Smooth muscle cell (in vitro differentiated cells): ENCODE data around the gene FBP2. TPM values are rescaled to one million over a fixed set of nuclear protein-coding genes. Genes with fewer than 3 reads are reported as not detected.

Experiments used
- DNase-seq: peaks from one replicate; lab custom pipeline; 2025; ENCODE audit not compliant: unreplicated experiment; lab: John Stamatoyannopoulos, UW
- H2AFZ ChIP-seq: fragments of 200-600 bp; sonication (generic); 2 replicates; pipeline ENCODE4 v1.6.0; 2016; ENCODE audit warnings: antibody characterized with exemption, low read depth, mild to moderate bottlenecking
- H3F3A ChIP-seq: fragments of 200-600 bp; sonication (generic); 2 replicates; pipeline ENCODE4 v1.6.0; 2017; ENCODE audit warnings: antibody characterized with exemption, low read depth
- H3K27ac ChIP-seq: fragments of 200-600 bp; sonication (generic); 2 replicates; pipeline ENCODE4 v1.5.1; 2016; ENCODE audit warnings: low read depth, mild to moderate bottlenecking
- H3K27me3 ChIP-seq: fragments of 200-600 bp; sonication (generic); 2 replicates; pipeline ENCODE4 v1.6.1; 2016; ENCODE audit warnings: low read depth, mild to moderate bottlenecking
- H3K36me3 ChIP-seq: fragments of 200-600 bp; sonication (generic); 2 replicates; pipeline ENCODE4 v1.5.1; 2016; ENCODE audit warnings: low read depth
- H3K4me1 ChIP-seq: fragments of 200-600 bp; sonication (generic); 2 replicates; pipeline ENCODE4 v1.5.1; 2016; ENCODE audit warnings: low read depth
- H3K4me2 ChIP-seq: fragments of 200-600 bp; sonication (generic); 2 replicates; pipeline ENCODE4 v1.6.0; 2016; ENCODE audit warnings: mild to moderate bottlenecking
- H3K4me3 ChIP-seq: fragments of 200-600 bp; sonication (generic); 2 replicates; pipeline ENCODE4 v1.5.1; 2016; ENCODE audit warnings: mild to moderate bottlenecking
- H3K79me2 ChIP-seq: fragments of 200-600 bp; sonication (generic); 2 replicates; pipeline ENCODE4 v1.6.0; 2016; ENCODE audit warnings: low read depth, mild to moderate bottlenecking
- H3K9ac ChIP-seq: fragments of 200-600 bp; sonication (generic); 2 replicates; pipeline ENCODE4 v1.6.0; 2016; ENCODE audit warnings: low read depth
- H3K9me3 ChIP-seq: fragments of 200-600 bp; sonication (generic); replicated peaks from 2 replicates; pipeline ENCODE4 v1.5.1; 2016; ENCODE audit warnings: low read depth
- H4K20me1 ChIP-seq: fragments of 200-600 bp; sonication (generic); 2 replicates; pipeline ENCODE4 v1.6.0; 2016; ENCODE audit warnings: low read depth
- WGBS: methylation state at CpG from one replicate; pipeline ENCODE4 v1.1.7; 2016; ENCODE audit warnings: low lambda C conversion rate; 5-methylcytosine and 5-hydroxymethylcytosine counted together
- polyA plus RNA-seq: library from polyadenylated mRNA; unstranded; fragments of >200 nt; fragmentation: Nextera tagmentation; extraction: Ambion mirVana; gene quantifications from 2 replicates; pipeline ENCODE4 v1.2.1, GENCODE V29; 2016
- total RNA-seq: library from RNA; depleted of rRNA; stranded (reverse); fragments of >200 nt; gene quantifications from 2 replicates; pipeline ENCODE4 v1.2.3, GENCODE V29; 2014
- TF ChIP-seq, protein P1 (sequence below): fragments of 200-600 bp; sonication (generic); IDR thresholded peaks from 2 replicates; pipeline ENCODE4 v1.5.1; 2017; ENCODE audit warnings: borderline replicate concordance, mild to moderate bottlenecking, antibody characterized with exemption; ENCODE audit not compliant: insufficient read depth, poor library complexity, severe bottlenecking

FBP2 gene
- total and polyA plus RNA-seq, 2 experiments from 2014 or later, result not detected

DNA sequence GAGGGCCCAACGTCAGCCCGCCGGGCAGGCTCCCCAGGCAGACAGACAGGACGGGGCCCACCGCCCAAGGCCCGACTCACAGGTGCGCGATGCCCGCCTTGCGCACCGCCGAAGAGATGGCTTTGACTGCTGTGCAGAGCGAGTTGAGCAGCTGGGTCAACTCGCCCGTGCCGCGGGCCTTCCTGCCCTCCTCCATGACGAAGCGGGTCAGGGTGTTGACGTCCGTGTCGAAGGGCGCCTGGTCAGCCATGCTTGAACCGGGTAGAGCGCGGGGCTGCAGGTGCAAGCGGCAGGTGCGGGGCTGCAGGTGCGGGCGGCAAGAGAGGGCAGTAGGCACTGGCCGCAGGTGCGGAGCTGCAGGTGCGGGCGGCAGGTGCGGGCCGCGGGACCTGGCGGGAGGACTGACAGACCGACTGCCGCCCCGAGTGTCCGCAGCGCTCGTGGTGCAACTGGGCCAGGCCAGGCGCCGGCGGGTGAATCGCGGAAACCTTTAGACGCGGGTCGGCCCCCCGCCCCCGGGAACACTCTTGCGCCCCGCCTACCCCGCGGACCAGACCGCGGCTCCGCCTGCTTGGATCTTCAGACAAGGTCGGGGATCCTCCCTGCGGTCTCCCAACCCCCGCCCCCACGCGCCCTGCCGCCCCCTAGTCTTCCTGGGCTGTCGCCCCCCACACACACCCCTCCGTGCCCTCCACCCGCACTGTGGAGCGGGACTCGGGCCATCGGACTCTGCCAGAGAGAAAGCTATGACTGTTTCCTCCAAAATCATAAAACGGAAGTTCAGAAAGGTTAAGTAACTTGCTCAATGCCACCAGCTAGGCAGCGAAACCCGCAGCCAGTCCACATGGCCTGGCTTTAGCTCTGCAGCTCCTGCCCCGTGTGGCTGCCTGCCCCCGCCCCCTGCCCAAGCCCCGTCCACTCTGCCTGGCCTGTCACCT, 45.7 kb upstream of the FBP2 start, which contains the start of gene FBP1:
FBP1 (minus strand) TSS at position 458 of the 938 bp plus-strand sequence; CDS start at position 250, 208 bp downstream.
- H3K36me3 ChIP-seq, result no peaks in the 10 kb centered on the region
- peak within 1 kb of the TSS; percentile 65 for H3K4me3 ChIP-seq
- H3K27me3 ChIP-seq, result peaks cover 39% of the 10 kb centered on the region
- H3K9ac ChIP-seq, result no peak within 1 kb of the TSS
- no peaks in the 10 kb centered on the region for H3F3A ChIP-seq
- H3K4me1 ChIP-seq, result no peaks in the 10 kb centered on the region
- no peaks in the 10 kb centered on the region for H3K79me2 ChIP-seq
- 7% methylated on average over 43 of the region's 79 CpGs for WGBS
- H3K9me3 ChIP-seq, result no peaks in the 10 kb centered on the region
- no peaks in the 10 kb centered on the region for H4K20me1 ChIP-seq
- no peak for DNase-seq
- H3K4me2 ChIP-seq, result peak within 1 kb of the TSS; percentile 96
- H3K27ac ChIP-seq, result no peak within 1 kb of the TSS
- TF ChIP-seq, protein P1, sequence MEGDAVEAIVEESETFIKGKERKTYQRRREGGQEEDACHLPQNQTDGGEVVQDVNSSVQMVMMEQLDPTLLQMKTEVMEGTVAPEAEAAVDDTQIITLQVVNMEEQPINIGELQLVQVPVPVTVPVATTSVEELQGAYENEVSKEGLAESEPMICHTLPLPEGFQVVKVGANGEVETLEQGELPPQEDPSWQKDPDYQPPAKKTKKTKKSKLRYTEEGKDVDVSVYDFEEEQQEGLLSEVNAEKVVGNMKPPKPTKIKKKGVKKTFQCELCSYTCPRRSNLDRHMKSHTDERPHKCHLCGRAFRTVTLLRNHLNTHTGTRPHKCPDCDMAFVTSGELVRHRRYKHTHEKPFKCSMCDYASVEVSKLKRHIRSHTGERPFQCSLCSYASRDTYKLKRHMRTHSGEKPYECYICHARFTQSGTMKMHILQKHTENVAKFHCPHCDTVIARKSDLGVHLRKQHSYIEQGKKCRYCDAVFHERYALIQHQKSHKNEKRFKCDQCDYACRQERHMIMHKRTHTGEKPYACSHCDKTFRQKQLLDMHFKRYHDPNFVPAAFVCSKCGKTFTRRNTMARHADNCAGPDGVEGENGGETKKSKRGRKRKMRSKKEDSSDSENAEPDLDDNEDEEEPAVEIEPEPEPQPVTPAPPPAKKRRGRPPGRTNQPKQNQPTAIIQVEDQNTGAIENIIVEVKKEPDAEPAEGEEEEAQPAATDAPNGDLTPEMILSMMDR, result no peak
- H2AFZ ChIP-seq, result peak within 1 kb of the TSS; percentile 93

DNA sequence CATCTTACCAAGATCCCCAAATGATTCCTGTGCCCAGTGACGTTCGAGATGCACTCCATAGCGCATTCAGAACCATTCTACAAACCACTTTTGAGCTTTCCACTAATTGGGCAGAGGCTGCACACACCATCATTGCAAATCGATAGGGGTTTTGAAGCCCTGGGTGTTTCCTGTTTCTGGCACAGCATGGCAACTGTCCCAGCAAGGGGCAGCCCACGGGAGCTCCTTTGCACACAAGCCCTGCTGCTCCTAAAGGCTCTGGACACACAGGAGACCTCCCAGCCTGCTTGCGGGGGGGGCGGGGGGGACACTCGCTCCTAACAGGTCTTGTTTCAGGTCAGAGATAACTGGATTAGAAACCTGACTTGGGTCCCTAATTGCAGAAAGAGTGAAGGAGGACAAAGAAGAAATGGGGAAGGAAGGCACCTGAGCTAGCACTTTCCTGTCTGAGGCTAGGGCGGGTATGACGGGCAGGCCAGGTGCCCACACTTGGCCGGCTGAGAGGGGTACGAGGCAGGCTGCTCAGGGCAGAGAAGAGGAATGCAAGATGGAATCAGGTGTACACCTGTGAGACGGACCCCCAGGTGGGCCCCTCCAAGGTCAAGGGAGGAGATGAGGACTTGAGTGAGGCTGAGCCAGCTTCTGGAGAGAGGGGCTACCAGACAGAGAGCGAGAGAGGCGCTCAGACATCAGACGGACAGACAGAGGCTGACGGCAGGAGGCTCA, 44.9 kb upstream of the FBP2 start:
- Histone ChIP-seq H2AFZ (no peak overlapping the region), H3K4me2 (peak overlapping the region; percentile 96)
- TF ChIP-seq, protein P1, result no peak

DNA sequence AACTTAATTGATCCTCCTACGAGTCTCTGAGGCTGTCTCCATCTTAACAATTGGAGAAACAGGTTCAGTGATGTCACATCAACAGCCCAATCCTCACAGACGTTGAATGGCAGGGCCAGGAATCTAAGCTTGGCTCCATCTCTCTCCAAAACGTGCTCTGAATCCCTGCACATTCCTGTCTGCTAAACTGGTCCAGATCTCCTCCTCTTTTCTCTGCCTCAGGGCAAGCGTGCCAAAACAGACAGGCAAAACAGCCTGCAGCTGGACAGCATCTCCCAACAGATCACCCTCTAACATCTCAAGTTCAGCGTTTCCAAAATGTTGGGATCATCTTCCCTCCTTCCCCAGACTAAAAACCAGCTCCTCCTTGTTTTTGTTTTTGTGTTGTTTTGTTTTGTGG, 39.1 kb upstream of the FBP2 start:
- Histone ChIP-seq H3K27me3 (peaks cover 12% of the 10 kb centered on the region), H3K79me2 (no peaks in the 10 kb centered on the region), H3K36me3 (no peaks in the 10 kb centered on the region), H3K27ac (no peak overlapping the region), H3F3A (no peaks in the 10 kb centered on the region), H3K4me2 (no peak overlapping the region), H3K9ac (no peak overlapping the region), H3K4me3 (no peak overlapping the region), H4K20me1 (no peaks in the 10 kb centered on the region), H2AFZ (no peak overlapping the region), H3K4me1 (no peaks in the 10 kb centered on the region), H3K9me3 (no peaks in the 10 kb centered on the region)
- TF ChIP-seq, protein P1, result no peak
- WGBS, result 55% methylated on average over 5 of the region's 5 CpGs
- DNase-seq, result no peak

More for the DNA sequence above, 44.9 kb upstream of the FBP2 start:
- H3K9me3 ChIP-seq, result no peaks in the 10 kb centered on the region
- H3F3A ChIP-seq, result no peaks in the 10 kb centered on the region
- DNase-seq, result no peak
- no peak overlapping the region for H3K9ac ChIP-seq
- H3K79me2 ChIP-seq, result no peaks in the 10 kb centered on the region
- H3K36me3 ChIP-seq, result no peaks in the 10 kb centered on the region
- H3K4me3 ChIP-seq, result peak overlapping the region; percentile 65
- 54% methylated on average over 17 of the region's 17 CpGs for WGBS
- no peaks in the 10 kb centered on the region for H3K4me1 ChIP-seq
- no peaks in the 10 kb centered on the region for H4K20me1 ChIP-seq
- no peak overlapping the region for H3K27ac ChIP-seq
- H3K27me3 ChIP-seq, result peaks cover 39% of the 10 kb centered on the region
